Measurements from ENCODE around the gene CPOX.

- TF ChIP-seq POLR2A (IDR thresholded peaks at IDR 0.05) (no peak), POLR2AphosphoS5 (IDR thresholded peaks at IDR 0.05) (no peak), CTCF (IDR thresholded peaks at IDR 0.05) (no peak)
Observed at GRCh38 chr3:98545940-98546339, 47.5 kb downstream of the CPOX start.
